Skeletal muscle tissue (tissue), 4 donors: ENCODE results near the gene CTXN1. TPM values are rescaled to one million over a fixed set of nuclear protein-coding genes. Genes with fewer than 3 reads are reported as not detected.

Experiments
- H3K27ac ChIP-seq: one replicate; pipeline ENCODE4 v1.7.0; 2013; ENCODE audit warnings: mild to moderate bottlenecking, low read depth, low read length, inconsistent platforms
- H3K27me3 ChIP-seq, 3 donors: one replicate each; pipeline ENCODE4 v1.7.0; 2013; ENCODE audit warnings: low read length in 3 of 3; ENCODE audit not compliant: control insufficient read depth in 3 of 3, insufficient read depth in 3 of 3
- H3K36me3 ChIP-seq, 3 donors: one replicate each; pipeline ENCODE4 v1.7.0; 2013; ENCODE audit warnings: low read length in 3 of 3; ENCODE audit not compliant: control insufficient read depth in 3 of 3, insufficient read depth in 3 of 3
- H3K4me1 ChIP-seq, 3 donors: one replicate each; pipeline ENCODE4 v1.7.0; 2013; ENCODE audit warnings: low read length in 3 of 3, mild to moderate bottlenecking in 3 of 3; ENCODE audit not compliant: control insufficient read depth in 3 of 3, insufficient read depth in 3 of 3
- H3K4me3 ChIP-seq, 3 donors: one replicate each; pipeline ENCODE4 v1.7.0; 2013; ENCODE audit warnings: low read length in 3 of 3
- H3K9ac ChIP-seq, 3 donors: one replicate each; pipeline ENCODE4 v1.7.0; 2013; ENCODE audit warnings: low read length in 3 of 3, mild to moderate bottlenecking in 3 of 3, moderate library complexity in 2 of 3, low read depth in 1 of 3
- H3K9me3 ChIP-seq, 3 donors: one replicate each; pipeline ENCODE4 v1.7.0; 2013; ENCODE audit warnings: low read length in 3 of 3; ENCODE audit not compliant: control insufficient read depth in 3 of 3
- total RNA-seq: library from RNA; depleted of rRNA; stranded (reverse); fragments of >200 nt; gene quantifications from one replicate; pipeline ENCODE4 v1.2.3, GENCODE V29; 2014
- donor health status: Osteomylitis.

Gene CTXN1
- total RNA-seq, 1 donor from 2014 or later, result 0.52 TPM

- H3K4me3 ChIP-seq, result peak overlapping the region in 2 of 3 donors; percentile 6 to 51
- H3K36me3 ChIP-seq, result peaks cover 24 to 27% (median 24%) of the 10 kb centered on the region in 3 donors
- peaks cover 21 to 28% (median 27%) of the 10 kb centered on the region in 3 donors for H3K4me1 ChIP-seq
- H3K27ac ChIP-seq, result no peak overlapping the region
- peak overlapping the region in 1 of 3 donors; percentile 60 for H3K9ac ChIP-seq
- H3K9me3 ChIP-seq, result no peaks in the 10 kb centered on the region
- H3K27me3 ChIP-seq, result no peaks in the 10 kb centered on the region
Measured at GRCh38 chr19:7926727-7927604, 1.0 kb upstream of the CTXN1 start.

GRCh38 chr19:7925171-7925851 is 624 bp downstream of the CTXN1 start:
- Histone ChIP-seq H3K4me3 (peak overlapping the region in 2 of 3 donors; percentile 45 to 48), H3K9me3 (no peaks in the 10 kb centered on the region), H3K27ac (no peak overlapping the region), H3K4me1 (peaks cover 33 to 39% (median 39%) of the 10 kb centered on the region in 3 donors), H3K9ac (no peak overlapping the region), H3K27me3 (no peaks in the 10 kb centered on the region), H3K36me3 (peaks cover 10 to 14% (median 13%) of the 10 kb centered on the region in 3 donors)

- H3K9ac ChIP-seq, result no peak overlapping the region
- H3K4me3 ChIP-seq, result no peak overlapping the region
- H3K27ac ChIP-seq, result no peak overlapping the region
- peaks cover 10 to 13% (median 12%) of the 10 kb centered on the region in 3 donors for H3K36me3 ChIP-seq
- H3K9me3 ChIP-seq, result no peaks in the 10 kb centered on the region
- peaks cover 37 to 43% (median 42%) of the 10 kb centered on the region in 3 donors for H3K4me1 ChIP-seq
- peaks cover 0 to 2% (median 0%) of the 10 kb centered on the region in 3 donors for H3K27me3 ChIP-seq
Measured at GRCh38 chr19:7924651-7925170, 1.2 kb downstream of the CTXN1 start.

GRCh38 chr19:7924241-7924640 is 1.7 kb downstream of the CTXN1 start:
- Histone ChIP-seq H3K9me3 (no peaks in the 10 kb centered on the region), H3K27ac (no peak overlapping the region), H3K36me3 (peaks cover 10 to 13% (median 12%) of the 10 kb centered on the region in 3 donors), H3K4me1 (peaks cover 37 to 46% (median 45%) of the 10 kb centered on the region in 3 donors), H3K27me3 (peaks cover 0 to 6% (median 0%) of the 10 kb centered on the region in 3 donors), H3K4me3 (no peak overlapping the region), H3K9ac (no peak overlapping the region)

- no peaks in the 10 kb centered on the region for H3K9me3 ChIP-seq
- H3K4me3 ChIP-seq, result no peak overlapping the region
- peaks cover 34 to 46% (median 42%) of the 10 kb centered on the region in 3 donors for H3K4me1 ChIP-seq
- peaks cover 0 to 13% (median 7%) of the 10 kb centered on the region in 3 donors for H3K27me3 ChIP-seq
- H3K36me3 ChIP-seq, result peaks cover 10 to 13% (median 12%) of the 10 kb centered on the region in 3 donors
- no peak overlapping the region for H3K27ac ChIP-seq
- no peak overlapping the region for H3K9ac ChIP-seq
Measured at GRCh38 chr19:7923295-7924191, 2.4 kb downstream of the CTXN1 start.

GRCh38 chr19:7922836-7923195 is 3.1 kb downstream of the CTXN1 start:
- no peaks in the 10 kb centered on the region for H3K9me3 ChIP-seq
- H3K9ac ChIP-seq, result no peak overlapping the region
- H3K27me3 ChIP-seq, result peaks cover 2 to 20% (median 10%) of the 10 kb centered on the region in 3 donors
- H3K4me1 ChIP-seq, result peaks cover 28 to 42% (median 39%) of the 10 kb centered on the region in 3 donors
- no peak overlapping the region for H3K4me3 ChIP-seq
- no peak overlapping the region for H3K27ac ChIP-seq
- H3K36me3 ChIP-seq, result peaks cover 10 to 13% (median 12%) of the 10 kb centered on the region in 3 donors

- Histone ChIP-seq H3K9me3 (no peaks in the 10 kb centered on the region), H3K4me3 (peak overlapping the region; percentile 85 to 88 (median 86)), H3K27me3 (peaks cover 7 to 26% (median 13%) of the 10 kb centered on the region in 3 donors), H3K4me1 (peaks cover 29 to 43% (median 40%) of the 10 kb centered on the region in 3 donors), H3K27ac (no peak overlapping the region), H3K9ac (peak overlapping the region in 1 of 3 donors; percentile 79), H3K36me3 (peaks cover 10 to 13% (median 12%) of the 10 kb centered on the region in 3 donors)
Measured at GRCh38 chr19:7921967-7922835, 3.7 kb downstream of the CTXN1 start.

- Histone ChIP-seq H3K4me3 (peak overlapping the region; percentile 85 to 88 (median 86)), H3K27me3 (peaks cover 11 to 33% (median 17%) of the 10 kb centered on the region in 3 donors), H3K9ac (peak overlapping the region; percentile 77 to 82 (median 79)), H3K36me3 (peaks cover 10 to 13% (median 12%) of the 10 kb centered on the region in 3 donors), H3K4me1 (peaks cover 29 to 39% (median 37%) of the 10 kb centered on the region in 3 donors), H3K9me3 (no peaks in the 10 kb centered on the region), H3K27ac (peak overlapping the region; percentile 78)
Measured at GRCh38 chr19:7921302-7921966, 4.5 kb downstream of the CTXN1 start.
